HG03045 (cell line): ENCODE results near the gene SAP30L.
A peak's percentile ranks its signal among the peaks of the same experiment; 100 is the strongest.

Source experiments
- ATAC-seq: cut with Tn5 transposase; IDR thresholded peaks from one replicate; pipeline ENCODE4 v1.9.1; 2021; ENCODE audit warnings: mild to moderate bottlenecking, moderate library complexity; ENCODE audit not compliant: unreplicated experiment

SAP30L gene, protein sequence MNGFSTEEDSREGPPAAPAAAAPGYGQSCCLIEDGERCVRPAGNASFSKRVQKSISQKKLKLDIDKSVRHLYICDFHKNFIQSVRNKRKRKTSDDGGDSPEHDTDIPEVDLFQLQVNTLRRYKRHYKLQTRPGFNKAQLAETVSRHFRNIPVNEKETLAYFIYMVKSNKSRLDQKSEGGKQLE

DNA sequence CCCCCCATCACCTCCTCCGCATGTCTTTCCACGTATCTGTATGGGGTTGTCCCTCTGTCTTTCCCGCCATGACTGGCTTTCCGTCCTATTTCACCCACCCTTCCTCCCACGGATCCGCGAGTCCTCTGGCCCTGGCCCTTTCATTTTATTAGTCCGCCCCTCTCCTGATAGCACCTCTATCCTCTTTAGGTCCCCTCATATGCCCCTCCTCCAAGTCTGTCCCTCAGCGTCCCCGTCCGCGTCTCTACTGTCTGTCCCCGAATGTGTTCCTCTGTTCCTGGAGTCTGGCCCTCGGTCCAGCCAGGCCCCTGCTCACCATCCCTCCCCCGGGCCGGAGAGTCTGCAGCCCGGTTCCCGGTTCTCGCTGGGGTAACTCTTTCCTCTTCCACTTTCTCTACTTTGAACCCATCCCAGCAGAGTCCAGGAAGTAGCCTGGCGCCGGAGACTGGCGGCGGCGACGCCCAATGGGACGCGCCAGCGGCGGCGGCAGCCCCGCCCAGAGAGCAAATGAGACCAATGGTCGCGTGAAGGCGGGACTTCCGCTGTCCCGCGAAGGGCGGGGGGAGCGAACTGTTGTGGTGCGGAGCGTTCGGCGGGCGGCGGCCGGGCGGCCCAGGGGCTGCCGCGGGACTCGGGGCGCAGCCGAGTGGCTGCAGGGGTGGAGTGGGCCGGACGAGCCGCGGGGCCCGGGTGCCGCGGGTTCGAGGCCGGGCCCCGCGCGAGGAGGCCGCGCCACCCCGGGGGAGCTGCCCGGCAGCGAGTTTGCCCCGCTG, at the start of gene SAP30L:
TSS of gene SAP30L (plus strand) at position 576 of the 773 bp plus-strand sequence. CDS start 608 bp downstream, outside the sequence.
- peak; percentile 93 for ATAC-seq

DNA sequence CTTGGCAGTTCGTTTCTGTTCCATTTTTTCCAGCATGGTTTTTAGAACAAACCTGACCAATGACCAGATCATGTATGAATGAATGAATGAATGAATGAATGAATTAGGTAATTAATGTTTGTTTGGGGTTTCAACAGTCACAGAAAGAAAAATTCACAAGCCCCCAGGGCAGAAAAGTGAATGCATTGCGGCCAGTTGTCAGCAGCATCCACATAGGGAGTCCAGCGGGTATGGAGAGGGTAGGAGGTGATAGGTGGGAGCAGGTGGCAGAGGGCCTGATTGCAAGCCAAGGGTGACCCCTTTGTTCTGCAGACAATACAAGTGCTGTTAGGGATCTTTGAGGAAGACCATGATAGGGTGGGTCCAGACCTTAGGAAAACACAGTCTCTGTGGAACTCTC, 49.7 kb upstream of the SAP30L start:
- no peak for ATAC-seq

DNA sequence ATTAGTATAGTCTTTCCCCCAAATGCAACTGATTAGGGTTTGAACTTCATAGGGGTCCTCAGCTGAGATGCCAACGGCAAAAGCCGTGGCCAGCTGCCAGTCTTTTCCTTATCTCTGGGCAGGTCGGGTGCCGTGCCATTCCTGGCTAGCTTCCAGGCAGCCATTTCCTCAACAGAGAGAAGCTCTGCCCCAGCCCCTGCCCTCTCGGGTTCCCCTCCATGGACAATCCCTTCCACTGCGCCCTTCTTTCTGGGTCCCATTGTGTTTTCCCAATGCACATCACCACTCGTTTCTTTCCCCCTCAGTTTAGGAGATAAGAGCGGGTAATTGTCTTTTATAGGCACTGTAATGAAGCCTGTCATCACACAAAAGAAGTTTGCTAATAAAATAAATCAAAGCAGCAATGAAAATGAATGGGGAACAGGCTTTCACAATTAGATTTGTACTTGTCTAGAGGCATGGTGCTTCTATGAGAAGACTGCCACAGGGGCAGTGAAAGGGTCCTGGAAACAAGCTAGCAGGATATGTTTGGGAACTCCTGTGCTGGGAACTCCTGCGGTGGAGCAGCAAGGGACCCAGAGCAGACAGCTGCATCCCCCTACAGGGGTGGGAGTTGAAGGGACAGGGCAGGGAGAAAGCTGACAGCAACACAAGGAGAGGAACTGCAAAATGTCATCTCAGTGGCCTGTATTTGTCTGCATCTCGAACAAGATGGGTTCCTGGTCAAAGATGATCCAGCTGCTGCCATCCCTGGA, 48.0 kb upstream of the SAP30L start:
- no peak for ATAC-seq

DNA sequence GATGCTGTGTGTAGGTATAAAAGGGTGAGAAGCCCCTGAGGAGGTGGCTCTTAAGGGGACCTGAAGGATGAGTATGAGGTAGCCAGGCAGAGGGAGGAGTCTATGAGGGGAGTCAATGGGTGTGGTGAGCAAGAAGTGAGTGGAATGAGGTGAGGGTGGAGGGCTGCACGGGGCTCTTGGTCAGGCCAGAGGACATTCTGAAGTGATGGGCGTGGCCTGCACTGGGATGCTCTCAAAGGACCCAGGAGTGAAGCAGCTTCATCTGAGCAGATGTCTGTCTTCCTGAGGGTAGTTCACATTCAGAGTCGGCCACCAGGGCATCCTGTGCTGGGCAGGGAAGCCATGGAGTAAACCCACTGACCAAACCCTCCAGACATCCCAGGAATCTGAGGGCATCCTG, 45.1 kb upstream of the SAP30L start:
- ATAC-seq: no peak

- ATAC-seq: no peak
These were observed 44.4 kb upstream of the SAP30L start for GRCh38 chr5:154401355-154401754.

DNA sequence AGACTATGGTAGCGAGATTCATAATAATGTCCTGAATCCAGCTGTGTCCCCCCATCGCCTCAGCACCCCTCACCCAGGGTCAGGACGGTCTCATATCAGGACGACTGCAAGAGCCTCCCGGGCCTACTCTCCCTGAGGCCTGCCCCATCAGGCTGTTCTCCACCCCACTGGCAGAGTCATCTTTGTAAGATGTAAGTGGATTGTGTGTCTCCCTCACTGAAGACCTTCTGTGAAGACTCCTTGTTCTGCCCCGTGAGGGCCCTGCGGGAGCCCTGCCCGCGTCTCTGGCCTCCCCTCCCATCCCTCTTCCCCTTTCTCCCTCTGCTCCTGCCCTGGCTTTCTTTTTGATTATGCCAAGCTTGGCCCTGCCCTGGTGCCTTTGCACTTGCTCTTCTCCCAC, 43.9 kb upstream of the SAP30L start:
- ATAC-seq: no peak

DNA sequence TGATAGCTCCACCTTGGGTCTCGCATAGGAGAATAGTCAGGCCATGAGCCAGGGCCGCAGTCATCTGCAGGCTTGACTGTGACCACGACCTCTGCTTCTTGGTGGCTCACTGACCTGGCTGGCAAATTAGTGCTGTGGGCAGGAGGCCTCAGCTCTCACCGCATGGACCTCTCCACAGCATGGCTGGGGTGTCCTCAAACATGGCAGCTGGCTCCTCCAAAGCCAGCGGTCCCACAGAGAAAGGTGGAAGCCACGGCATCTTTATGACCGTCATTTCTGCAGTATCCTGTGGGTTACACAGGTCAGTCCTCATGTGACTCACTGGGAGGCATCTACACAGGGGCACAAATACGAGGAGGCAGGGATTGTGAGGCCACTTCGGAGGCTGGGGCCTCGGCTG, 43.2 kb upstream of the SAP30L start:
- ATAC-seq: no peak

GRCh38 chr5:154403234-154403633, 42.6 kb upstream of the SAP30L start:
- no peak for ATAC-seq

- no peak for ATAC-seq
These were observed 41.9 kb upstream of the SAP30L start for GRCh38 chr5:154403776-154404387.

- peak; percentile 96 for ATAC-seq
These were observed 40.6 kb upstream of the SAP30L start for GRCh38 chr5:154405078-154405792.

DNA sequence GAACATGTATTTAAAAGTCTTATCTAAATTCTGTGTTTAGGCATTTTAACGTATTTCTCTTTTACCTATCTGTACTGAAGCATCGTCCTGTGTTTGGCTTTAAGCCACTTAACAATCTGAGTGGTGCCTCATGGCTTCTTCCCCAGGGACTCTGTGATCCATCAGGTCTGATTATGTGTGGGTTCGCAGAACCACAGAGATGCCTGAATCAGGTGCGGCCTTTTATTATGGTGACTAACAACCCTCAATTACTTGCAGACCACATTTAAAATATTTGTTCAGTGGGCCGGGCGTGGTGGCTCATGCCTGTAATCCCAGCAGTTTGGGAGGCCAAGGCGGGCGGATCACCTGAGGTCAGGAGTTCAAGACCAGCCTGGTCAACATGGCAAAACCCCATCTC, 39.6 kb upstream of the SAP30L start:
- ATAC-seq: no peak

DNA sequence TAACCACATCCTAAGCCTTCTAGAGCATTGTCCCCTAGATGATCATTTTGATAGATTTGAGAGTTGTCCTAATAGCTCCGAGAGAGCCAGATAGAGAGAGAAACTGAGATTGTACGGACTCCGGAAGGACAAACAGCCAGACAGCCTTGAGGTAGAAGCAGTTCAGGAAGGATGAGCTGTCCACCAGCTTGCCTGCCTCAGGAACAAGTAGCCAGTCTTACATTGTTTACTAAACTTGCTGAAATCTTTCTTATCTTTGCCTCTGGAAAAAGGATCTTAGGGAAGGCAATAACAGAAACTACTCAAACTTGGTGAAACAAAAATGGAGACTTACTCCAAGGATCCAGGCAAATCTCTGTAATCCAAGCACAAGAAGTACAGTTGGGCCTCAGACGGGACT, 39.0 kb upstream of the SAP30L start:
- no peak for ATAC-seq

DNA sequence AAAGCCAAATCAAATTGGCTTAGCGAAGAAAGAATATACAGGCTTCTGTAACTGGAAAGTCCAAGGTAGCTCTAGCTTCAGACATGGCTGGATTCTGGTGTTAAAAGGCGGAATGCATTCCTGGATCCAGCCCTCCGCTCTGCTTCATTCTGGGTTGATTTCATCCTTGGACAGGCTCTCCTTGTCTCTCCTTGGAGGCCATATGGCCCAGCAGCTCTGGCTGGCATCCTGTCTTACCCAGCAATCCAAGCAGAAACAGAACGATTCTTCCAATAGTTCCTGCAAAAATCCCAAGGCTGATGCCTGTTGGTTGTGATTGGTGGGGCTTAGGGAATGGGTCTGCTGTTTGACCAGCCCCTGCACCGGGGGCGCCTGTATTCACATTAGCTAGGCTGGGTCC, 37.0 kb upstream of the SAP30L start:
- ATAC-seq: no peak

DNA sequence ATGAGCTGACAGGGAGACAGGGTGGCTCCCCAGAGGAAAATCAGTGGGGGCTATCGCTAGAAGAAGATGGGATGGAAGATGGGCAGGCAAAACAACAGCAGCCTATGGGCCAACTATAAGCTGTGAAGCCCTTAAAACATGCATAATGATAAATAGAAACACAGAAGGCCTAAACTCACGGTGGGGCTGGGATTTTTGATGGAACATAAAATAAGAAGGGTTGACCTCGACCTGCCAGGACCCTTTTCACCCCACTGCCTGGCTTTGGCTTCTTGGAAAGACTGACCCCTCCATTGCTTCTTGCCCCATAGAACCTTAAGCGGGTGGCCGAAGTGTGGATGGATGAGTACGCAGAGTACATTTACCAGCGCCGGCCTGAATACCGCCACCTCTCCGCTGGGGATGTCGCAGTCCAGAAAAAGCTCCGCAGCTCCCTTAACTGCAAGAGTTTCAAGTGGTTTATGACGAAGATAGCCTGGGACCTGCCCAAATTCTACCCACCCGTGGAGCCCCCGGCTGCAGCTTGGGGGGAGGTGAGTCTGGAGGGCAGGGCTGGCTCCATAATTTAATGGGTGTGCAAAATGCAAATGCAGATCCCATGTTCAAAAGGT, 36.5 kb upstream of the SAP30L start:
- ATAC-seq: no peak

GRCh38 chr5:154410008-154410407, 35.8 kb upstream of the SAP30L start:
- no peak for ATAC-seq

DNA sequence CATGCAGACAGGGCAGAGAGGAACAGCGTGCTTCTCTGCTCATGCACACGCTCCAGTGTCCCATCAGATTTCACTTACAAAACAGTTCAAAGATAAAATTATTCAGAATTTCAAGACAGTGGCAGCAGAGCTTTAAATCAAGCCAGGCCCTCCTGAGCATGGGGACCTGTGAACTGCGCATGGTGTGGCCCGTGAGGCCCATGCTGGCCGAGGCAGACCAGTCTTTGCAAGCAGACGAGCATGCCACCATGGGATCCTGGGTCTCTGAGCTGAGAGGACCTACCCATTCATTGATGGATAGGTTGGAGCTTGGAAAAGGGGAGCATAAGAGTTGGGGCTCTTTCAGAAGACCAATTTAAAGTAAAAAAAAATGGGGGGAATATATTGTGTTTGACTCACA, 35.0 kb upstream of the SAP30L start:
- no peak for ATAC-seq

GRCh38 chr5:154411338-154411737, 34.5 kb upstream of the SAP30L start:
- no peak for ATAC-seq

- no peak for ATAC-seq
These were observed 33.5 kb upstream of the SAP30L start for GRCh38 chr5:154412316-154412715.

DNA sequence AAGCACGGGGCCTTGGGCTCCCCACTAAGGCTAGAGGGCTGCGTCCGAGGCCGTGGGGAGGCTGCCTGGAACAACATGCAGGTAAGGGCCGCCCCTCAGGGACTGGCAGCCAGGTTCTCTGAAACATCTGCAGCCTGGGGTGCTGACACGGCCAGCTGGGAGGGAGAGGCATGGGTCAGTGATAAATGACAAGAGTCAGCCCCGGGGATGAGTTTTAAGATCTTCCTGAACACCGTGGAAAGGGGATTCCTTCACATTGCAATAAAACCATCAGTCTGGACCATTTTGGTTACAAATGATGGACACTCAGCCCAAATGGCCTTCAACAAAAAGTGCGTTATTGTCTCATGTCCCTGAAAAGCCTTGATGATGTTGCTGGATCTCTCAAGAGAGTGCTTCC, 32.9 kb upstream of the SAP30L start:
- no peak for ATAC-seq

DNA sequence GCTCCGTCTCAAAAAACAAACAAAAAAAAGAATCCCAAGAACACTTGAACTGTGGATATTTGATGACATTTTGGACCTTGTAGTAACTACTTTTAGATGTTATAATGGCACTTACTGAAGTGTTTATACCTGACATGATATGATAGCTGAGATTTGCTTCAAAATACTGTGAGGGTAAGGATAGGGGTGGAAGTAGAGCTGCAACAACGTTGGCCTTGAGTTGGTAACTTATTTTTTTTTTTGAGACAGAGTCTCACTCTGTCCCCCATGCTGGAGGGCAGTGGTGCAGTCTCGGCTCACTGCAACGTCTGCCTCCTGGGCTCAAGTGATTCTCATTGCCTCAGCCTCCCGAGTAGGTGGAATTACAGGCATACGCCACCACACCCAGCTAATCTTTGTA, 30.7 kb upstream of the SAP30L start:
- no peak for ATAC-seq
